Mesothelial cell of epicardium (in vitro differentiated cells): Measurements from ENCODE around the gene PASD1. TPM values are rescaled to one million over a fixed set of nuclear protein-coding genes. Genes with fewer than 3 reads are reported as not detected.
"Not testable (repeated sequence)": the region's sequence is repeated elsewhere in the genome, so short reads cannot be mapped to it uniquely, and the experiment has no call there.

Experiments used
- DNase-seq, 2 experiments: peaks; one replicate each; pipeline ENCODE4 v3.0.0; 2021; ENCODE audit warnings: low spot score in 2 of 2; ENCODE audit not compliant: unreplicated experiment in 2 of 2
- H3K27ac Mint-ChIP-seq: 2 replicates; pipeline ENCODE4 v1.8.0; 2021; ENCODE audit warnings: mixed read lengths
- H3K27me3 Mint-ChIP-seq: 2 replicates; pipeline ENCODE4 v1.8.0; 2021; ENCODE audit warnings: low read depth, mixed read lengths
- H3K36me3 Mint-ChIP-seq: 2 replicates; pipeline ENCODE4 v1.8.0; 2021; ENCODE audit warnings: mixed read lengths
- H3K4me1 Mint-ChIP-seq: 2 replicates; pipeline ENCODE4 v1.8.0; 2021; ENCODE audit warnings: mixed read lengths
- H3K4me3 Mint-ChIP-seq: 2 replicates; pipeline ENCODE4 v1.8.0; 2021; ENCODE audit warnings: mild to moderate bottlenecking, moderate library complexity, mixed read lengths
- H3K9me3 Mint-ChIP-seq: 2 replicates; pipeline ENCODE4 v1.8.0; 2021; ENCODE audit warnings: mixed read lengths
- CTCF ChIP-seq: fragments of 200-600 bp; sonication (generic); IDR thresholded peaks from one replicate; pipeline ENCODE4 v1.5.0; 2021; ENCODE audit warnings: antibody characterized with exemption; ENCODE audit not compliant: unreplicated experiment
- total RNA-seq: library from RNA; stranded (reverse); gene quantifications from 3 replicates; pipeline ENCODE4 v1.2.1, GENCODE V29; 2021

Gene PASD1
- total RNA-seq, 1 donor from 2014 or later, result not detected

GRCh38 chrX:151552743-151553142 is 10.7 kb upstream of the PASD1 start:
- no peak for DNase-seq
- Mint-ChIP-seq H3K4me3 (no peak overlapping the region), H3K27me3 (peaks cover 21% of the 10 kb centered on the region), H3K9me3 (peaks cover 20% of the 10 kb centered on the region), H3K36me3 (no peaks in the 10 kb centered on the region), H3K4me1 (peaks cover 7% of the 10 kb centered on the region), H3K27ac (no peak overlapping the region)
- TF ChIP-seq CTCF, result no peak

- H3K4me1 Mint-ChIP-seq, DNase-seq, H3K36me3 Mint-ChIP-seq, H3K27me3 Mint-ChIP-seq, H3K4me3 Mint-ChIP-seq, H3K27ac Mint-ChIP-seq: not testable (repeated sequence)
- H3K9me3 Mint-ChIP-seq, result peaks cover 24% of the 10 kb centered on the region
These were observed 8.2 kb upstream of the PASD1 start for GRCh38 chrX:151555301-151555700.

- H3K4me3 Mint-ChIP-seq, H3K27me3 Mint-ChIP-seq, DNase-seq, H3K36me3 Mint-ChIP-seq, H3K27ac Mint-ChIP-seq, H3K4me1 Mint-ChIP-seq: not testable (repeated sequence)
- peaks cover 31% of the 10 kb centered on the region for H3K9me3 Mint-ChIP-seq
These were observed 990 bp upstream of the PASD1 start for GRCh38 chrX:151562485-151562884.

GRCh38 chrX:151563003-151563402 is 472 bp upstream of the PASD1 start:
- not testable (repeated sequence) for DNase-seq, H3K27me3 Mint-ChIP-seq, H3K4me3 Mint-ChIP-seq, H3K27ac Mint-ChIP-seq, H3K36me3 Mint-ChIP-seq, H3K4me1 Mint-ChIP-seq
- peaks cover 27% of the 10 kb centered on the region for H3K9me3 Mint-ChIP-seq

GRCh38 chrX:151564035-151564434 is 560 bp downstream of the PASD1 start:
- peaks cover 15% of the 10 kb centered on the region for H3K27me3 Mint-ChIP-seq
- H3K36me3 Mint-ChIP-seq, result no peaks in the 10 kb centered on the region
- no peak for DNase-seq
- H3K27ac Mint-ChIP-seq, result no peak overlapping the region
- H3K9me3 Mint-ChIP-seq, result peaks cover 27% of the 10 kb centered on the region
- no peak for TF ChIP-seq CTCF
- H3K4me3 Mint-ChIP-seq, result no peak overlapping the region
- no peaks in the 10 kb centered on the region for H3K4me1 Mint-ChIP-seq

GRCh38 chrX:151566872-151567271 is 3.4 kb downstream of the PASD1 start:
- not testable (repeated sequence) for H3K27ac Mint-ChIP-seq, H3K4me3 Mint-ChIP-seq, H3K4me1 Mint-ChIP-seq, DNase-seq, H3K36me3 Mint-ChIP-seq
- Mint-ChIP-seq H3K9me3 (peaks cover 13% of the 10 kb centered on the region), H3K27me3 (peaks cover 22% of the 10 kb centered on the region)

- TF ChIP-seq CTCF, result no peak
- peaks cover 26% of the 10 kb centered on the region for H3K27me3 Mint-ChIP-seq
These were observed 7.1 kb downstream of the PASD1 start for GRCh38 chrX:151570561-151570960.

GRCh38 chrX:151593384-151593783 is 29.9 kb downstream of the PASD1 start:
- H3K36me3 Mint-ChIP-seq, H3K4me1 Mint-ChIP-seq: not testable (repeated sequence)
- H3K9me3 Mint-ChIP-seq, result peaks cover 25% of the 10 kb centered on the region

More at GRCh38 chrX:151570561-151570960, 7.1 kb downstream of the PASD1 start:
- H3K4me1 Mint-ChIP-seq, result no peaks in the 10 kb centered on the region
- no peak overlapping the region for H3K27ac Mint-ChIP-seq
- H3K36me3 Mint-ChIP-seq, result no peaks in the 10 kb centered on the region
- H3K9me3 Mint-ChIP-seq, result peaks cover 12% of the 10 kb centered on the region
- no peak for DNase-seq
- H3K4me3 Mint-ChIP-seq, result no peak overlapping the region

More at GRCh38 chrX:151593384-151593783, 29.9 kb downstream of the PASD1 start:
- H3K4me3 Mint-ChIP-seq, H3K27ac Mint-ChIP-seq, DNase-seq, H3K27me3 Mint-ChIP-seq: not testable (repeated sequence)
